Endothelial cell (in vitro differentiated cells): ENCODE measurements around the gene ZNF580. TPM values are rescaled to one million over a fixed set of nuclear protein-coding genes. Genes with fewer than 3 reads are reported as not detected.

Experiments used
- DNase-seq: peaks from one replicate; pipeline ENCODE4 v3.0.0; 2021; ENCODE audit warnings: low spot score
- H3K27ac Mint-ChIP-seq: one replicate; pipeline ENCODE4 v1.8.0; 2021; ENCODE audit warnings: mixed read lengths, inconsistent platforms; ENCODE audit not compliant: unreplicated experiment
- H3K27me3 Mint-ChIP-seq: one replicate; pipeline ENCODE4 v1.8.0; 2021; ENCODE audit warnings: mild to moderate bottlenecking, moderate library complexity, mixed read lengths, inconsistent platforms; ENCODE audit not compliant: unreplicated experiment
- H3K36me3 Mint-ChIP-seq: one replicate; pipeline ENCODE4 v1.8.0; 2021; ENCODE audit warnings: mild to moderate bottlenecking, low read depth, mixed read lengths, inconsistent platforms; ENCODE audit not compliant: unreplicated experiment
- H3K4me1 Mint-ChIP-seq: one replicate; pipeline ENCODE4 v1.8.0; 2021; ENCODE audit warnings: mild to moderate bottlenecking, mixed read lengths, inconsistent platforms; ENCODE audit not compliant: unreplicated experiment
- H3K4me3 Mint-ChIP-seq: one replicate; pipeline ENCODE4 v1.8.0; 2021; ENCODE audit warnings: mild to moderate bottlenecking, mixed read lengths, inconsistent platforms; ENCODE audit not compliant: unreplicated experiment
- H3K9me3 Mint-ChIP-seq: one replicate; pipeline ENCODE4 v1.8.0; 2021; ENCODE audit warnings: mixed read lengths, inconsistent platforms; ENCODE audit not compliant: unreplicated experiment
- total RNA-seq: library from RNA; stranded (reverse); fragmentation: NEBNext Ultra II Directional; extraction: Animal tissue kit (Norgen Biotek cat#: 25700); gene quantifications from one replicate; pipeline ENCODE4 v1.2.1, GENCODE V29; 2021; ENCODE audit not compliant: unreplicated experiment
- TF ChIP-seq, protein P1 (sequence below): fragments of 200-600 bp; sonication (generic); IDR thresholded peaks from one replicate; pipeline ENCODE4 v1.5.0; 2021; ENCODE audit warnings: antibody characterized with exemption; ENCODE audit not compliant: unreplicated experiment

Gene ZNF580
- total RNA-seq, 1 donor from 2014 or later = 34.0 TPM

DNA sequence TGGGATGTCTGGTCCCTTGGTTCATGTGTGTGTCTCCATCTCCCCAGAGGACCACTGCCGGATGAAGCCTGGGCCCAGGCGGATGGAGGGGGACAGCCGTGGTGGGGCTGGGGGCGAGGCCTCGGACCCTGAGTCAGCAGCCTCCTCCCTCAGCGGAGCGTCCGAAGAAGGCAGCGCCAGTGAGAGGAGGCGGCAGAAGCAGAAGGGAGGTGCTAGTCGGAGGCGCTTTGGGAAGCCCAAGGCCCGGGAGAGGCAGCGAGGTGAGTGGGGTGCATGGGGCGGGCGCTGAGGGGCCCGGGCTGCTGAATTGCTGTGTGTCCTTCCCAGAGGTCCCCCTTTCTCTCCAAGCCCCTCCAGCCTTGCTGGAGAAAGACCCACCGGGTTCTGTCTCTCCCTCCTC is 10.4 kb downstream of the ZNF580 start:
- TF ChIP-seq, protein P1, sequence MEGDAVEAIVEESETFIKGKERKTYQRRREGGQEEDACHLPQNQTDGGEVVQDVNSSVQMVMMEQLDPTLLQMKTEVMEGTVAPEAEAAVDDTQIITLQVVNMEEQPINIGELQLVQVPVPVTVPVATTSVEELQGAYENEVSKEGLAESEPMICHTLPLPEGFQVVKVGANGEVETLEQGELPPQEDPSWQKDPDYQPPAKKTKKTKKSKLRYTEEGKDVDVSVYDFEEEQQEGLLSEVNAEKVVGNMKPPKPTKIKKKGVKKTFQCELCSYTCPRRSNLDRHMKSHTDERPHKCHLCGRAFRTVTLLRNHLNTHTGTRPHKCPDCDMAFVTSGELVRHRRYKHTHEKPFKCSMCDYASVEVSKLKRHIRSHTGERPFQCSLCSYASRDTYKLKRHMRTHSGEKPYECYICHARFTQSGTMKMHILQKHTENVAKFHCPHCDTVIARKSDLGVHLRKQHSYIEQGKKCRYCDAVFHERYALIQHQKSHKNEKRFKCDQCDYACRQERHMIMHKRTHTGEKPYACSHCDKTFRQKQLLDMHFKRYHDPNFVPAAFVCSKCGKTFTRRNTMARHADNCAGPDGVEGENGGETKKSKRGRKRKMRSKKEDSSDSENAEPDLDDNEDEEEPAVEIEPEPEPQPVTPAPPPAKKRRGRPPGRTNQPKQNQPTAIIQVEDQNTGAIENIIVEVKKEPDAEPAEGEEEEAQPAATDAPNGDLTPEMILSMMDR = no peak
- Mint-ChIP-seq H3K27me3 (peaks cover 41% of the 10 kb centered on the region), H3K27ac (no peak overlapping the region), H3K4me1 (peaks cover 25% of the 10 kb centered on the region), H3K4me3 (peak overlapping the region; percentile 51), H3K9me3 (no peaks in the 10 kb centered on the region), H3K36me3 (peaks cover 19% of the 10 kb centered on the region)
- DNase-seq = no peak

DNA sequence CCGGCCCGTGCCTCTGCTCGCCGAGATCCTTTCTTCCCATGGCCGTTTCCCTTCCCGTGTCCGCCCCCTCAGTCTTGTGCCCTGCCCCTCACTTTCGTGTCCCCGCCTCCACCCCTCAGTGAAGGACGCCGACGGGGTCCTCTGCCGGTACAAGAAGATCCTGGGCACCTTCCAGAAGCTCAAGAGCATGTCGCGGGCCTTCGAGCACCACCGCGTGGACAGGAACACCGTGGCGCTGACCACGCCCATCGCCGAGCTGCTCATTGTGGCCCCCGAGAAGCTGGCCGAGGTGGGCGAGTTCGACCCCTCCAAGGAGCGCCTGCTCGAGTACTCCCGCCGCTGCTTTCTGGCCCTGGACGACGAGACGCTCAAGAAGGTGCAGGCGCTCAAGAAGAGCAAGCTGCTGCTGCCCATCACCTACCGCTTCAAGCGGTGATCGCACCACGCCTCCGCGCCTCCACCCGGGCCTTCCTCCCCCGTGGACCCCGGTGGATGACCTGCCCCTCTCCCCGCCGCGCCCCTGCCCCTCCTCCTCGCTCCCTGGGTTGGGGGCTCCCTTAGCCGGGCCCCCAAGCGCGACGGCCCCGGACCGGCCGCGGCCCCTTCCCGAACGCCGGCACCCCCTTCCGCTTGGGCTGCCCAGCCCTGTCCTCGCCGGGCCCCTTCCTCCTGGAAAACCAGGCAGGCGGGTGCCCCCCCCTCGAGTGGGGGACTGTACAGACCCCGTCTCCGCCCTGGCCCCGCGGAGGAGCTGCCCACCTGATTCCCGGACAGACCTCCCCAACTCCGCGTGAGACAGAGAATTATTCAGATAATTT is 11.7 kb downstream of the ZNF580 start:
- DNase-seq = peak; percentile 36
- TF ChIP-seq, protein P1 = no peak
- Mint-ChIP-seq H3K36me3 (peaks cover 14% of the 10 kb centered on the region), H3K27me3 (peaks cover 36% of the 10 kb centered on the region), H3K4me1 (peaks cover 34% of the 10 kb centered on the region), H3K27ac (peak overlapping the region; percentile 77), H3K9me3 (no peaks in the 10 kb centered on the region), H3K4me3 (peak overlapping the region; percentile 81)

GRCh38 chr19:55653651-55654322 is 13.0 kb downstream of the ZNF580 start:
- H3K9me3 Mint-ChIP-seq = no peaks in the 10 kb centered on the region
- peaks cover 19% of the 10 kb centered on the region for H3K36me3 Mint-ChIP-seq
- TF ChIP-seq, protein P1 = peak; percentile 100
- H3K27ac Mint-ChIP-seq = peak overlapping the region; percentile 99
- peaks cover 45% of the 10 kb centered on the region for H3K4me1 Mint-ChIP-seq
- peak overlapping the region; percentile 96 for H3K4me3 Mint-ChIP-seq
- peaks cover 38% of the 10 kb centered on the region for H3K27me3 Mint-ChIP-seq
- DNase-seq = peak; percentile 97

DNA sequence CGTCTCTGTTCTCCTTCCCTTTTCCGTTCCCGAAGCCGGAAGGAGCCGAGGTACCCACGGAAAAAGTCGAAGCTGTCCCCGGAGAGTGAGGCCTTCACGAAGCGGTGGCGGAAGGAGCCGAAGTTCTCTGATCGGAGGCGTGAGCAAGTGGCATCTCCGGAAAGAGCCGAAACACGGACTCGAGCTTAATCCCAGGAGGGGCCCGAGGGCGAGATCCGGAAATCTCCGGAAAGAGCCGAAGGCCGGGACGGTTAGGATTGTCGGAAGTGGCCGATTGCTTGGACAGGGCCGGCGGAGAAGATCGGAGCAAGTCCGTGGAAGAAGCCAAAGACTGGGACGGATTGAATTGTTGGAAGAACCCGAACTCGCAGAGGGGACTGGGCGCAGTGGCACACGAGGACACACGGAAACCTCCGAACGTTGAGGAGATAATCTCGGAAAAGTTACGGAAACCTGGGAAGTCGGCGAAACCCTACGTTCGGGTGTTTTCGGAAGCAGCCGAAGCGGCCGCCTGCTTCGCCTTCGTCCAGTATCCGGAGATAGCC is 13.6 kb downstream of the ZNF580 start:
- Mint-ChIP-seq H3K27ac (peak overlapping the region; percentile 99), H3K4me3 (peak overlapping the region; percentile 96), H3K27me3 (peaks cover 40% of the 10 kb centered on the region), H3K4me1 (peaks cover 47% of the 10 kb centered on the region), H3K36me3 (peaks cover 21% of the 10 kb centered on the region), H3K9me3 (no peaks in the 10 kb centered on the region)
- peak; percentile 99 for DNase-seq
- TF ChIP-seq, protein P1 = no peak
